GM12878 (cell line): Measurements from ENCODE around the gene SH3YL1. TPM values are rescaled to one million over a fixed set of nuclear protein-coding genes. Genes with fewer than 3 reads are reported as not detected.

Experiments used
- ATAC-seq: fragments of 200-7000 bp; cut with Tn5 transposase; 3 replicates; pipeline ENCODE4 v1.9.1; 2020; ENCODE audit warnings: mild to moderate bottlenecking, moderate library complexity
- BruUV-seq: library from RNA; stranded (reverse); fragments of 400-500 nt; replicated peaks from 2 replicates; lab custom pipeline; 2021; lab: Mats Ljungman, UMichigan
- CTCF ChIA-PET: fragments of 300-600 bp; sonication (Branson Sonifier 250); formaldehyde crosslinking; extraction: SDS; loops from one replicate; lab custom pipeline; 2021; ENCODE audit warnings: inconsistent platforms; lab: Yijun Ruan, JAX
- POLR2A ChIA-PET: fragments of 350-600 bp; formaldehyde crosslinking; extraction: SDS; loops from one replicate; lab custom pipeline; 2021; ENCODE audit warnings: inconsistent platforms; lab: Charles Lee
- RAD21 ChIA-PET: fragments of 300-600 bp; sonication (Branson Sonifier 250); formaldehyde crosslinking; loops from one replicate; lab custom pipeline; 2023; ENCODE audit warnings: antibody characterized with exemption; ENCODE audit not compliant: unreplicated experiment; lab: Charles Lee
- SMC1A ChIA-PET: fragments of 300-600 bp; sonication (Branson Sonifier 250); formaldehyde crosslinking; loops from one replicate; lab custom pipeline; 2023; ENCODE audit not compliant: unreplicated experiment, uncharacterized antibody; lab: Charles Lee
- DNase-seq: peaks from one replicate; pipeline ENCODE4 v3.0.0-alpha.2; 2011; ENCODE audit warnings: low read depth, low spot score
- FAIRE-seq: peaks from 3 replicates; lab custom pipeline; 2011; peaks lifted over from hg19 to GRCh38; lab: Jason Lieb, UNC
- H2AFZ ChIP-seq: 2 replicates; pipeline ENCODE4 v1.6.0; 2011; ENCODE audit warnings: low read depth, low read length, control low read depth; ENCODE audit not compliant: control insufficient read depth
- H3K27ac ChIP-seq: 2 replicates; pipeline ENCODE4 v1.5.1; 2011; ENCODE audit warnings: control low read depth; ENCODE audit not compliant: control insufficient read depth, insufficient read depth
- H3K27me3 ChIP-seq, 2 experiments: replicated peaks in 1 of 2; 2 replicates each; pipeline versions ENCODE4 v1.6.0 to v1.6.1; 2011; ENCODE audit warnings: low read length in 1 of 2; ENCODE audit not compliant: control insufficient read depth in 2 of 2, insufficient read depth in 2 of 2
- H3K36me3 ChIP-seq, 2 experiments: 2 replicates each; pipeline ENCODE4 v1.5.1; 2011; ENCODE audit warnings: low read length in 1 of 2; ENCODE audit not compliant: control insufficient read depth in 2 of 2, insufficient read depth in 2 of 2
- H3K4me1 ChIP-seq: 2 replicates; pipeline ENCODE4 v1.6.1; 2011; ENCODE audit warnings: mild to moderate bottlenecking, low read length, moderate library complexity, mixed read lengths; ENCODE audit not compliant: control insufficient read depth, insufficient read depth
- H3K4me2 ChIP-seq: 2 replicates; pipeline ENCODE4 v1.6.0; 2011; ENCODE audit warnings: control low read depth; ENCODE audit not compliant: control insufficient read depth, insufficient read depth
- H3K4me3 ChIP-seq: fragments of 200-600 bp; sonication (generic); 2 replicates; pipeline ENCODE4 v1.5.1; 2016
- H3K79me2 ChIP-seq: 2 replicates; pipeline ENCODE4 v1.6.0; 2011; ENCODE audit warnings: low read length; ENCODE audit not compliant: control insufficient read depth, insufficient read depth
- H3K9ac ChIP-seq: 2 replicates; pipeline ENCODE4 v1.8.0; 2011; ENCODE audit warnings: low read length, control low read depth, mixed read lengths; ENCODE audit not compliant: control insufficient read depth, insufficient read depth
- H3K9me3 ChIP-seq: replicated peaks from 3 replicates; pipeline ENCODE4 v1.5.1; 2011; ENCODE audit warnings: mild to moderate bottlenecking, low read length; ENCODE audit not compliant: control insufficient read depth, insufficient read depth
- H4K20me1 ChIP-seq: 2 replicates; pipeline ENCODE4 v1.6.0; 2011; ENCODE audit not compliant: control insufficient read depth, insufficient read depth
- IRF3 ChIP-seq: fragments of 450-650 bp; IDR thresholded peaks from 2 replicates; pipeline ENCODE4 v1.6.1; 2014; ENCODE audit warnings: mild to moderate bottlenecking
- JUNB ChIP-seq: IDR thresholded peaks from 2 replicates; pipeline ENCODE4 v1.6.1; 2016; ENCODE audit warnings: antibody characterized with exemption, mild to moderate bottlenecking
- NKRF ChIP-seq: fragments of 450-650 bp; conservative IDR thresholded peaks from 2 replicates; pipeline ENCODE4 v1.6.1; 2017; ENCODE audit warnings: mild to moderate bottlenecking, moderate library complexity
- POLR2AphosphoS2 ChIP-seq: IDR thresholded peaks from 2 replicates; pipeline ENCODE4 v1.6.1; 2011; ENCODE audit warnings: low read depth, mild to moderate bottlenecking, low read length, improper control_type of control experiment, moderate library complexity
- WGBS: methylation state at CpG from one replicate; pipeline ENCODE4 v1.1.6; 2016; ENCODE audit warnings: low lambda C conversion rate; ENCODE audit not compliant: insufficient replicate concordance, insufficient coverage; ENCODE audit errors: missing lambda C conversion rate; 5-methylcytosine and 5-hydroxymethylcytosine counted together
- in situ Hi-C: fragments of 300-500 bp; cut with MboI; formaldehyde crosslinking; loops from 9 replicates; pipeline ENCODE4 v1.14.3; 2018; ENCODE audit warnings: mixed read lengths
- intact Hi-C: fragments of 100-400 bp; cut with micrococcal nuclease; formaldehyde crosslinking; loops from one replicate; pipeline ENCODE4 v1.14.2; 2022; ENCODE audit not compliant: unreplicated experiment
- polyA plus RNA-seq, 11 experiments: library from polyadenylated mRNA; depleted of rRNA in 4 of 11; unstranded in 6 of 11; stranded (reverse) in 5 of 11; fragments of >200 nt; fragmentation: Nextera tagmentation in 4 of 11; fragmentation: Illumina TruSeq in 1 of 11; extraction: Ambion mirVana in 4 of 11; extraction: Trizol in 1 of 11; gene quantifications; 1 replicate in 1 of 11; 2 replicates in 10 of 11; pipeline versions ENCODE4 v1.2.1 to v1.2.3, GENCODE V29; 2011 to 2016; ENCODE audit warnings: inconsistent platforms in 2 of 11, missing spikeins in 2 of 11, low read depth in 1 of 11
- total RNA-seq, 4 experiments: library from RNA; depleted of rRNA in 3 of 4; stranded (reverse); fragments of >200 nt in 3 of 4; fragmentation: Illumina TruSeq in 1 of 4; extraction: Trizol in 1 of 4; gene quantifications; 2 replicates each; pipeline versions ENCODE4 v1.2.1 to v1.2.3, GENCODE V29; 2013 to 2021

Gene SH3YL1
- total and polyA plus RNA-seq, 10 of the 15 experiments (the other 5 are each of a cell fraction or from before 2014, with no cell fraction given): 12.2 to 22.4 (median 17.2) TPM

GRCh38 chr2:309148-309953, 45.5 kb upstream of the SH3YL1 start (continued):
- no peak for TF ChIP-seq IRF3

GRCh38 chr2:305366-305765, 41.5 kb upstream of the SH3YL1 start:
- in situ Hi-C loops: no loop called here
- intact Hi-C loops: no loop called here
- H3K79me2 ChIP-seq: no peaks in the 10 kb centered on the region
- no peaks in the 10 kb centered on the region for H3K36me3 ChIP-seq
- H3K27ac ChIP-seq: no peak overlapping the region
- POLR2A ChIA-PET: no interaction called here
- 28% methylated on average over 9 of the region's 9 CpGs for WGBS
- no peak for ATAC-seq
- TF ChIP-seq POLR2AphosphoS2 (no peak), JUNB (no peak), NKRF (no peak)
- TF ChIP-seq, all 136 proteins: peak for 0
- H3K27me3 ChIP-seq: no peaks in the 10 kb centered on the region
- H4K20me1 ChIP-seq: no peaks in the 10 kb centered on the region
- ChIA-PET SMC1A (interaction anchor here (1.1 kb wide), 1 partner anchor 30 kb away, joined by 3 read pairs; no protein-coding TSS in a partner anchor), CTCF (no interaction called here), RAD21 (no interaction called here)
- H3K4me2 ChIP-seq: no peak overlapping the region
- no peaks in the 10 kb centered on the region for H3K4me1 ChIP-seq
- no TSS peak for BruUV-seq
- FAIRE-seq: no peak
- H3K9me3 ChIP-seq: no peaks in the 10 kb centered on the region
- DNase-seq: no peak
- no peak overlapping the region for H3K9ac ChIP-seq
- H3K4me3 ChIP-seq: no peak overlapping the region
- H2AFZ ChIP-seq: no peak overlapping the region
